Activated effector memory CD4-positive, alpha-beta T cell treated with anti-CD3 and anti-CD28 coated beads, Interleukin-2, amount 50 U/mL, for 16 hours (primary cell): Measurements from ENCODE around the gene UNKL.

ENCODE experiments used
- DNase-seq: peaks from one replicate; pipeline ENCODE4 v3.0.0-alpha.2; 2020

The UNKL gene

DNA sequence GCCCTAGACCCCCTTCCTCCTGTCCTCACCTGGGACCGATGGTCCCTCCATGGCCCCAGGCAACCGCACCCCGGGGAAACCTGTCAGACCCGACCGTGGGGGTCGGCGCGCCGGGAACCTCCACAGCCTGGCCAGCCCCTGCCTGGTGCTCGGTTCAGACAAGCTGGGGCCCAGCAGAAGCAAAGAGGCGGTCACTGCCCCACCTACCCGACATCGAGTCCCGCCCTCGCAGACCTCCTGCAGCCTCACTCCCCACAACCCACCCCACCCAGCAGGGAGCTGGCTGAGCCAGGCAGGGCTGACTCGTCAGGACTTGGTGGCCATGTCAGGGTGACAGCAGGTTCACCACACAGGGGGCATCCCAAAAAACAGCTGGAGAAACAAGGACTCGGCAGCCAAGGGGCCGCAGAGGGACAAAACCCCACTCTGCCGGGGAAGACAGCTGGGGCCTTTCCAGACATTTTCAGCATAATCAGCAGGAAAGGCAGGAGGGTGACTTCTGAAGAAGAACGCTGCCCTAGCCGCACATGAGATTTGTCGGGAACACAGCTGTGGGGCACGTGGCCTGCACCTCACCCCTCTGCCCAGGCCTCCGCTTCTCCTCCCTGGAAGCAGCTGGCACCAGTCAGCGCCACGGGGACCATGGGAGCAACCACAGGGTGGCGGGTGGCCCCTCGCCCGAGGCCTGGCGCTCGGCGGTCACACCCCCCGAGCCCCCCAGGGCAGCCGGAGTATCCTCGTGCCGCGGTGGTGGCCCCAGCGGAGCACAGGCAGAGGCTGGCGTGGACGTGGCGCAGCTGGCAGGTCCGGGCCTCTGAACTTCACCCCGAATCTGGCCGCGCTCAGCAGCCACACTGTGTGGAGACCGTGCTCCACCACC is 39.8 kb downstream of the UNKL start:
- no peak for DNase-seq

DNA sequence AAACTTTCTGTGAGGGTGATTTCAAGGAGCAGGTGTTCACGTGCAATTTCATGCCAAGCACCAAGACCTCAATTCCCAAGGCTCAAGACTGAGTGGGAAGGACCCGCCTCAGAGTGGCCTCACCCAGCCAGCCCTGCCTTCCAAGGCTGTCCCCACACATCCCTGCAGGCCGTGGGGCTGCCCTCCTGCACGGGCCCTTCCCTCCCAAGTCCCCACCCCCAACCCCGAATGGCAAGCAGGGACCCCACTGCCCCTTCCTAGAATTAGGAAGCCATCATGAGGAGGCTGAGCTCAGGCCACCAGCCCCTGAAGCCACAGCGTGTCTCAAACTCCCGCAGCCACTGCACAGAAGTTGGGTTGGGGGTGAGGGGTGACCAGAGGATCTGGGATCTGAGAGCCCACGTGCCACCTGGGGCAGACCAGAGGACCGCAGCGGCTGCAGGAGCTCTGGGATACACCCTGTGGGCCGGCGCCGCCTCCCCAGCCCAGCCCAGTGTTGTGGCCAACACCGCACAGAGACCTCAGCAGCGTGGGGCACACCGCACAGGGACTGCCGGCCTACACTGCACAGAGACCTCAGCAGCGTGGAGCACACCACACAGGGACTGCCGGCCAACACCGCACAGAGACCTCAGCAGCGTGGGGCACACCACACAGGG is 42.1 kb downstream of the UNKL start:
- no peak for DNase-seq

DNA sequence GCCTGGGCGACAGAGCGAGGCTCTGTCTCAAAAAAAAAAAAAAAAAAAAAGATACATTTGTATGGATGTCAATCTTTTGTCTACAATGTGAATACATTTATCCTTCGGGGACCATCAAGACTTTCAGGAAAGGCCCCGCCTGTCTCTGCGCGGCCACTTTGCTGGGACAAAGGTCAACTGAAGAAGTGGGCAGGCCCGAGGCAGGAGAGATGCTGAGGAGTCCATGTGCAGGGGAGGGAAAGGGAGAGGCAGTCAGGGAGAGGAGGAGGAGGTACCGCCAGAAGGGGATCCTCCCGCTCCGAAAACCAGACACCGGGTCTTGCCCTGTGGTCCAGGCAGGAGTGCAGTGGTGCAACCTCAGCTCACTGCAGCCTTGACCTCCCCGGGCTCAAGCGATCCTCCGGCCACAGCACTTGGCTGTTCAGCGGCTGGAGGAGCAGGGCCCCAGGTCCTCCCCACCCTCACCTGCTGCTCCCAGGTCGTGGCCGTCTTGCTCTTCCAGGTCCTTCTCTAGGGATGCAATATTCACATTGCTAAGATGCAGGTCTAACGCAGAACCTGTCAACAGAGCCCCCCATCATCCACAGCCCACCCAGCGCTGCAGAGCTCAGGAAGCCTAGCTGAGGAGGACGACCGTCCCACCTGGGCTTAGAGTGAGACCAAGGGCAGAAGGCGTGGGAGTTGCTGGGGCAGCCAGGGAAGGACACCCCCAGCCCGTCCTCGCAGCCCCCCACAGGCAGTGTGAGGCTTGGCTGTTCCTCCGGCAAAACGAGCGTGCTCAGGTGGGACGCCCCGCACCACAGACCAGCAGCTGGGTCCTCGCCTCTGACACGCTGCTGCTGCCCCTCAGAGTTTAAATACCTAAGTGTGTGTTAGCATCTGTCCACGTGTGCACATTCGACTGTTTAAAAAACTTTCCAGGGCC is 43.2 kb downstream of the UNKL start:
- no peak for DNase-seq

DNA sequence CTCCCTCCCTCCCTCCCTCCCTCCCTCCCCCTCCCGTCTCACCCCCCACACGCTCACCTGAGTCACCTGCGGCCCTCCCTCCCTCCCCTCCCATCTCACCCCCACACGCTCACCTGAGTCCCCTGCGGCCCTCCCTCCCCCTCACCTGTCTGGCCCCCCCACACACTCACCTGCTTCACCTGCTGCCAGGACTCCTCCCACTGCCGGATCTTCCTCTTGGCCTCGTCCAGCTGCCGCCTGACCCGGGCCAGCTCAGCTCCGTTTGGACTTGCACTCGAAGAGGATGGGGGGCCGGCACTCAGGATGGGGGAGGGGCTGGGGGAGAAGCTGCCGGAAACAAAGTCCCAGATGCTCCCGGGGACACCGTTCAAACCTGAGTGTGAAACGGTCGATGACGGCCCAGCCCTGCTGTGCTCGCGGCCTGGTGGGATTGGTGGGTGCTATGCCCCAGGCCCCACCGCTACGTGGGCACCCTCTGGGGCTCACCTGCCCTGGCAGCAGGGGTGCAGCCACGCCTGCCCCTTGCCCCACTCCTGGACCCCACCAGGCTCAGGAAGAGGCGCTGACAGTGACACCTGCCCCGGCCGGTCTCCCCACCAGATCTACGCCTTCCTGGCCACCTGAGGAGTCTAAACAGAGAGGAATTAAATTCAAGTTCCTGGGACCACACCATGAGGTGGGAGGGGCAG is 46.9 kb downstream of the UNKL start:
- no peak for DNase-seq

DNA sequence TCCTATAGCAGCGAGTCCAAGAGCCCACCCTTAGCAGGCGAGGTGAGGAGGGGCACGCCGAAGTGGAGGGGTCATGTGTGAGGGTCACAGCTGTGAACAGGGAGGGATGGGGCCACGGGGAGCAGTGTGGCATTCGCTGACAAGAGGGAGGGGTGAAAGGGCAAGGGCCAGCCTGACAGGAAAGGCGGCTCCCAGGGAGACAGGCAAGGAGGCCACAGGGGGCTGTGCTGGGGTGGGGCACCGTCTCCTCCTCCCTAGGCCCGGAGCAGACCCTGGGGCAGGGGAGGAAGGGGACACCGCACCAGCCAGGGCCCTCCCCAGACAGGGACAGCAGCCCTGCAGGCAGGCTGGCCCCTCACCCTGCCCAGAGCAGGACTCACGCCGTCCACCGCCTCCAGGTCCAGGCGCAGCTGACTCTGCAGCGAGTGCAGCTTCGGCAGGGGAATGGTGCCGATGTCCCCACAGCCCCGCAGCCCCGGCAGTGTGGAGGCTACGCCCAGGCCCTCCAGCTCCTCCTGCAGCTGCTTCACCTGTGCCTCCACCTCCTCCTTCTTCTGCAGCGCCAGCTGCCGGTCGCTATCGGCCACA is 47.7 kb downstream of the UNKL start:
- no peak for DNase-seq

DNA sequence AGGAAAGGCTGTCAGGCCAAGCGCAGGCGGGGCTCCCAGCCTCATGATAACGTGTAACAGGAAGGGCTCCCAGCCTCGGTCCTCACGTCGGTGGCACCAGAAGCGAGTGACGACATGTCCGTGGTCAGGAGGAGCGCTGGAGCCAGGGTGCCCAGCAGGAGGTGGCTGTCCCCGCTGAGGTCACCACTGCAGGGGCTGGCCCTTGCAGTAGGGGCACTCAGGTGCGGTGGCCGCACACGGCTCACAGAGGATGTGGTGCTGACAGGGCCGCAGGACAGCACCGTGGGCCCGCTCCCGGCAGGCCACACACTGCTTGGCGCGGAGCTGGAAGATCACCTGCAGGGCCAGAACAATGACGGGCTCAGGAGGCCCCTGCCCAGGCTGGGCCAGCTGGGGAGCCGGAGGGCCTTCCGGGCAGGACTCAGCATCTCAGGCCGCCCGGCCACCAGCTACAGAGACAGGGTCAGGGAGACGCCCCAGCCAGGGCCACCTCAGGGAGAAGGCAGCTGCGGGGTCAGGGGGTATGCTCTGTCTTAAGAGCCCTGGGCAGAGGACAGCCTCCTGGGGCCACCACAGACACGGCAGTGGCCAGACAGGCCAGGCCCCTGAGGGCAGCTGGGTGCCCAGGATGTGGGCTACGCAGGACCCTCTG is 48.3 kb downstream of the UNKL start:
- DNase-seq, result no peak

DNA sequence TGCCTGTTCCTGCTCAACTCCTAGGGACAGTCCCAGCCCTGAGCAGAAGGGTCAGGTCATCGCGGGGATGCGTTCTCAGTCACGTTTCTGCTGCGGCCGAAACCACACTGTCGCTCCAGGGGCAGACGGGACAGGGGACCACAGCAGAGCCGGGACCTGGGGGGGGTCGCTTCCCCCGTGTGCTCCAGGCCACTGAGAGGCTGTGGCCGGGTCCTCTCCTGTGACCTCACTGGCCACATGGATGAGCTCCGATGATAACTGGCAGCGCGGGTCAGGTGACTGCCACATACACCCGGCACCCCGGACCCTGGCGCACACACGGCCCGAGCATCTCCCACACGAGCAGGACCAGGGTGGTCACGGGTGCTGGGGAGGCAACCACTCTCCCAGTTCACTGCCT is 50.0 kb downstream of the UNKL start:
- DNase-seq, result no peak

DNA sequence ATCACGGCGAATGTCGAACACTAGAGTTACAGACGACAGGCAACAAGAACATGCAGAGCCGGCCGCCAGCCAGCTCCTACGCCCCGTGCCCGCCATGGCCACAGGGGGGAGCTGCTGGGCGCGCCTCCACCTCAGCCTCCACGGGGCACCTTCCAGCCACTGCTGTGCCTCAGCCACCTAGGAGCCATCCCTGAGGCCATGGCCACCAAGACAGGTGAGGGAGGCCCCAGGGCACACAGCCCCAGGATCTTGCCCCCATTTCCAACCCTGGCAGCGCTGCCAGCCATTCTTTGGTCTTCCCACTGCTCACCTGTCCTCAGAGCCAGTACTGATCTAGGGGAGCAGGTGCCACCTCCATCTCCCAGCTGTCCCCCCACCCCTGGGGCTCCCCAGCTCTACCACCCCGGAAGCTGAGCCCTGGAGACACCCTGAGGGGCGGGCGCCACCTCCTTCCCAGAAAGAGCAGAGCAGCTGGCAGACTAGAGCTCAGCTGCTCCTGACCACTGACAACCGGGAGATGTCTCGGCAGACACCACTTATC is 50.9 kb downstream of the UNKL start:
- peak; percentile 90 for DNase-seq

DNA sequence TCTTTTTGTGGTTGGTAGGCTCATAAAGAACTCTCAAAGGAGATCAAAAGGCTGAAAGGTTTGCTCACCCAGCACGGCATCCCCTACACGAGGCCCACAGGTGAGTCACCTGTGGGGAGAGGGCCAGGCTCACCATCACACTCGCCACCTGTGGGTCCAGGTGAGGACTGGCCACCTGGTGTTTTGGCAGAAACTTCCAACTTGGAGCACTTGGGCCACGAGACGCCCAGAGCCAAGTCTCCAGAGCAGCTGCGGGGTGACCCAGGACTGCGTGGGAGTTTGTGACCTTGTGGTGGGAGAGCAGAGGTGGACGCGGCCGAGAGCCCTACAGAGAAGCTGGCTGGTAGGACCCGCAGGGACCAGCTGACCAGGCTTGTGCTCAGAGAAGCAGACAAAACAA is 51.7 kb downstream of the UNKL start:
- no peak for DNase-seq

DNA sequence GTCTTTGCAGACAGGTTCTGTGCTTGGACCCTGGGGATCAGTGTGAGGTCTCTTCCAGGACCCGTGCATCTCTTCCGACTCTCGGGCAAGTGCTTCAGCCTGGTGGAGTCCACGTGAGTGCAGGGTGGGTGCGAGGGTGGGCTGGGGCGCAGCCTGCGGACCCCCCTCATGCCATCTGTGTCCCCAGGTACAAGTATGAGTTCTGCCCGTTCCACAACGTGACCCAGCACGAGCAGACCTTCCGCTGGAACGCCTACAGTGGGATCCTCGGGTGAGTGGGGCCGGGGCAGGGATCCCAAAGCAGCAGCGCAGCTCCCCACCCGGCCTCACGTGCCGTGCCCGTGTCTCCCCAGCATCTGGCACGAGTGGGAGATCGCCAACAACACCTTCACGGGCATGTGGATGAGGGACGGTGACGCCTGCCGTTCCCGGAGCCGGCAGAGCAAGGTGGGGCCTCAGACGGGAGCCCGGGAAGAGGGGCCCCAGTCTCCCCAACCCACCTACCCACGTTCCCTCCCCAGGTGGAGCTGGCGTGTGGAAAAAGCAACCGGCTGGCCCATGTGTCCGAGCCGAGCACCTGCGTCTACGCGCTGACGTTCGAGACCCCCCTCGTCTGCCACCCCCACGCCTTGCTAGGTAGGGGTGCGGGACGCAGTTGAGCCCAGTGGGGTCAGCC is 52.7 kb downstream of the UNKL start:
- DNase-seq, result no peak

DNA sequence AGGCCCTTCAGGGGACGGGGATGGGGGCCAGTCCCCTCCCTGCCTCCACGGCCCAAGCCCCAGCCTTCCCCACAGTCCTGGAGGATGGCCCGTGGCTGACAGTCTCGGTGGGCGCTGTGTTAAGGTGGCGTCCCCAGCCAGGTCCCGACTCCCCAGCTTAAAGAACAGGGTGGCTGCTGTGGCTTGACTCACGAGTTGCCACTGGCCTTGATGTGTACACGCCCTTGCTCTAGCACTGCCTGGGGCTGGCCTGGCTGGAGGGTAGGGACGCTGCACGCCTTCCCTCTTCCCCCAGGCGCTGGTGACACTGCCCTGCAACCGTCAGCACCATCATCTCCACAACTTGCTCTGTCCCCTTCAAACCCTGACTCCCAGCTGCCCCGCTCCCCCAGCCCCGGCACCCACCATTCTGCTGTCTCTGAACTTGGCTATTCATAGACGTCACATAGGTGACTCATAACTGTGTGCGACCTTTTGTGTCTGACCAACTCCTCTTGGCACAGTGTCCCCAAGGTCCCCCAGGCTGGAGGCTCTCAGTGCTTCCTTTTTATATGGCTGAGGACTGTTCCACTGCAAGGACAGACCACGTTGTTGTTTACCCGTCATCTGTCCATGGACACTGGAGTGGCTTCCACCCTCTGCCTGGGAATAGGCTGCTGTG is 56.5 kb downstream of the UNKL start:
- DNase-seq, result no peak

DNA sequence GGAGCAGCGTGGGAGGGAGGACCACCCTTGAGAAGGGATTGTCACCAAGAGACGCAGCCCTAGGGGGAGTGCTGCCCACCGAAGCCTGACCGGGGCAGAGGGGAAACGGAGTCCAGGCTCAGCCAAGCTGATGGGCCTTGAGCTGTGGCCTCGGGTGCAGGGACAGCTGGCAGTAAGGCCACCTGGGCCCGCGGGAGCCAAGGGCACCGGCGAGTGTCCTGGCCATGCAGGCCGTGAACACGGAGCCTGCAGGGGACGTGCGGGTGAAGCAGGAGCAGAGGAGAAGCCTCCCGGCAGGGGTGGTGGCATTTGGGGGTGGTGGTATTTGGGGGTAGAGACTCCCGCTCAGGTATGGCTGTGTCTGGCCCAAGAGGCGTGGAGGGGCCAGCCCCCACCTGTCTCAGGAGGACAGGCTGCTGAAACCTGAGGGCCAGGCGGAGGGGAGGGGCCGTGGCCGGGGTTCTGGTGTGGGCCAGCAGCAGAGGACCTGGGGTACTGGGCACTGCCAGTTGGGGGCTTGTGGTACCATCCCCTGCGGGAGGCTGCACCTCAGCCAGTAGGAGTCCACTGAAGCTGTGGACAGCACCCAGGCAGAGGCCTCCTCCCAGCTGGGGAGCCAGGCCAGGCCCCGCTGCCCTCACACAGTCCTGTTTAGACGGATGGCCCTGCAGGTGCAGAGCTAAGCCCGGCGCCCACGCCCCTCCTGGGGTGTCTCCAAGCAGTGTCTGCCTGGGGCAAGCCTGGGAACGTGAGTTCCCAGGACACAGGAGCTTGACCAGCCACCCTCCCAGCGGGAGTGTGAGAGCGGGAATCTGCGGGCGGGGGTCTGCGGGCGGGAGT is 58.2 kb downstream of the UNKL start:
- no peak for DNase-seq

DNA sequence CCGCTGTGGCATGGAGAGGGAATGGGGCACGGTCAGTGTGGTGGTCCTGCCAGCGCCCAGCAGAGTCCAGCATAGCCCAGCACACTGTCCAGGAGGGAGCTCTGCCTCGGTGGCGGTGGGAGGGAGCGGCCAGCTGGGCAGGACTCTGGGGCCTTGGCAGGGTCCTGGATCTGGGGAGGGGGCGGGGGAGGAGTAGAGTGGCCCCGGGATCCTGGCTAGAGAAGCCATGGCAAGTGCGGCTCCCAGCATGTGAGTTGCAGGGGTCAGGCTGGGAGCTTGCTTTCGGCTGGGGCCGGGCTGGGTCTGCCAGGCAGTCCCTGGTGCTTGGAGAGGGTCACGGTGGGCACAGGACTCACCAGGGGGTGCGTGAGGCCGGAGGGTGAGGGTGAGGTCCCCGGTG is 58.9 kb downstream of the UNKL start:
- no peak for DNase-seq

DNA sequence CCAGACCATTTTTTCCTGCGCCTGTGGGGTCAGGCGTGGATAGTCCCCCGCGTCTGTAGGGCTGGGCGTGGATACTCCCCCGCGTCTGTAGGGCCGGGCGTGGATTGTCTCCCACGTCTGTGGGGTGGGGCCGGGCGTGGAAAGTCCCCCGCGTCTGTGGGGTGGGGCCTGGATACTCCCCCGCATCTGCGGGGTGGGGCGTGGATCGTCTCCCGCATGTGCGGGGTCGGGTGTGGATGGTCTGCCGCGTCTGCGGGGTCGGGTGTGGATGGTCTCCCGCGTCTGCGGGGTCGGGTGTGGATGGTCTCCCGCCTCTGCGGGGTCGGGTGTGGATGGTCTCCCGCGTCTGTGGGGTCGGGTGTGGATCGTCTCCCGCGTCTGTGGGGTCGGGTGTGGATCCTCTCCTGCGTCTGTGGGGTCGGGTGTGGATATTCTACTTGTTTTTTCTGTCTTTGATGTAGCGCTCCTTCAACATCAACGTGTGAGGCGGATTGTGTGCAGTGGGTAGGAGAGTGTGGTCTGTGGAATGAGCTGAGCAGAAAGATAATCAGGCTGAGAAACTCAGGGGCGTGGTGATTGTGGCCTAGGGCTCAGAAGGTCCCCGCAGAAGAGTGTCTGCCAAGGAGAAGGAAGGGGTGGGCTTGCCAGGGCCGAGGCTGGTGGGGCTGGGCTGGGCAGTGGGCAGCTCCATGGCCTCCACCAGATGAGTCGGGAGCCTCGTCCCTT is 59.5 kb downstream of the UNKL start:
- DNase-seq, result no peak

DNA sequence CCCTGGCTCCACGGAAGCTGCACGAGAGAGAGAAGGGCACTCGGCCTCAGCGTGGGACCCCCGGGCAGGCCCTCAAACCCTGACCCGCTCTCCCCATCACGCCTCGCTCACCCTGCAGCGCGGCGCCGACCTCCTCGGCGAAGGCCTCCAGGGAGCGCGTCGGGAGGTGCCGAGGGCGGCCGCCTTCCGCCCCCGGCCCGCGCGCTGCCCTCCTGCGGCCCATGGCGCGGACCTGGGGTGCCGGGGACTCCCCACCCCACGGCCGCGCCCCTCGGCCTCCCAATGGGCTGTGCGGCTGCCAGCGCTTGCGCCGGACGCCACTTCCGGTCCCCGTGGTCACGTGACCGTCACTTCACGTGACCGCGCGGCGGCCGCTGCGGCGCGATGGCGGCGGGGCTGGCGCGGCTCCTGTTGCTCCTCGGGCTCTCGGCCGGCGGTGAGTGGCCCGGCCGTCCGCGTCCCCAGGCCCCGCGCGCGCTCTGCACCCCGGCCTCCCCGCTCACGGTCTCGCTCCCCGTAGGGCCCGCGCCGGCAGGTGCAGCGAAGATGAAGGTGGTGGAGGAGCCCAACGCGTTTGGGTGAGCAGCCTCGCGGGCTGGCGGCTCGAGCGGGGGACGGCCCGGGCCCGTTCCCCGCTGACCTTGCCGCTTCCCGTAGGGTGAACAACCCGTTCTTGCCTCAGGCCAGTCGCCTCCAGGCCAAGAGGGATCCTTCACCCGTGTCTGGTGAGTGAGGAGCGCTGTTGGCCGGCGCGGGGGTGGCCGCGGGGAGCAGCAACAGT is 62.7 kb downstream of the UNKL start, which contains the start of the genes GNPTG and TSR3:
GNPTG (plus strand) TSS at position 350 of the 781 bp plus-strand sequence; CDS start at position 385, 35 bp downstream.
TSR3 (minus strand) TSS at position 297 of the 781 bp plus-strand sequence; CDS start at position 223, 74 bp downstream.
- peak; percentile 95 for DNase-seq

DNA sequence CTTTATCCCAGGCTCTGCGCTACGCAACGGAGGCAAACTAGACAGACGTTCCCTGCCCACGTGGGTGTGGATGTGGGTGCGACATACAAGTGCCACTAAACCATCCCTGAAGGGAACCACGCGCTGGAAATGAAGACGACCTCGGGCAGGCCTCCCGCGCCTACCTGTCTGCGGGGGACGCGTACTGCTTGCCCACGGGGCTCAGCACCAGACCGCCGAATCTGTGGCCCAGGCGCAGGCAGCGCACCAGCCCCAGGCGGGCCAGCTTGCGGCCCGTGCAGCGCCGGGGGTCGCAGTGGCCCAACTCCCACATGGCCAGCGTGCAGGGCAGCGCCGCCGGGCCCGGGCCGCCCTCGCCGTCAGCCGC is 63.3 kb downstream of the UNKL start:
- DNase-seq, result no peak

DNA sequence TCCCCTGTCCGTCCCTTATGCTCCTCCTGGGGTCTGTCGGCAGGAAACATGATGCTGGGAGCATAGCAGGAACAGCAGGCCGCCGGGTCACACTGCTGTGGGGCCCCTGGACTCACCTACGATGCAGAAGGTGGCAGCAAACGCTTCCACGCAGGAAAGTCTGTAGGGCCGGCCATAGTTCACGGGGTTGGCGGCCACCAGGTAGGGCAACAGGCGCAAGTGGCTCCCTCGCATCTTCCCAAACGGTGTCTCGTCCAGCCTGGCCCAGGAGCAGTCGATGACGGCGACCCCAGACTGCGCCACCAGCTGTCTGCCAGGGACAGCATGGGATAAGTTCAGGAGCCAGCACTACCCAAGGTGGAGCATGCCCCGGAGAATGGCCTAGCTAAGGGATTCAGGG is 63.8 kb downstream of the UNKL start:
- no peak for DNase-seq

DNA sequence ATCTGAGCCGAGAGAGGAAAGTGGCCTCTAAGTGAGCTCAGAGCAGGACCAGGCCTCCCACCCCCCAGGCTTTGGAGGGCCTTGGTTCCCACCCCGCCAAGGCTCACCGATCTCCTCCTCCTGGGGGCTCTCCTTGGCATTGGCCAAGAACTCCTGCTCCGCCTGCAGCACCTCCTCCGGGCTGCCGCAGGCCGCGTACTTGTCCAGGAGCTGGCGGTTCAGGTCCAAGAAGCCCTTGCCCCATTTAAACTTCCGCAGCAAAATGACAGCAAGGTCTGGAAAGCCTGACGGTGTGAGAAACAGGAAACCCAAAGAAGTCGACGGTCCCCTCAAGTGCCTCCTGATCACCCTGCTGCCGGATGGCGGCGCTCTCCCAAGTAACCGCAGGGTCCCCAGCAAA is 64.6 kb downstream of the UNKL start:
- no peak for DNase-seq
